Liver (tissue), 3 donors: ENCODE data around the gene VPS37D.

Experiments
- ATF3 ChIP-seq: IDR thresholded peaks from 2 replicates; pipeline ENCODE4 v1.6.1; 2016; ENCODE audit warnings: antibody characterized with exemption
- EGR1 ChIP-seq, 2 donors: IDR thresholded peaks; 2 replicates each; pipeline ENCODE4 v1.6.1; 2016 to 2018; ENCODE audit warnings: antibody characterized with exemption in 2 of 2, low read depth in 2 of 2
- GABPA ChIP-seq, 2 donors: IDR thresholded peaks in 1 of 2; conservative IDR thresholded peaks in 1 of 2; 2 replicates each; pipeline ENCODE4 v1.6.1; 2016; ENCODE audit warnings: antibody characterized with exemption in 2 of 2, mild to moderate bottlenecking in 1 of 2, moderate library complexity in 1 of 2
- SP1 ChIP-seq: IDR thresholded peaks from 2 replicates; pipeline ENCODE4 v1.6.1; 2018; ENCODE audit warnings: antibody characterized with exemption, mild to moderate bottlenecking
- TAF1 ChIP-seq: conservative IDR thresholded peaks from 2 replicates; pipeline ENCODE4 v1.6.1; 2016; ENCODE audit warnings: antibody characterized with exemption, mild to moderate bottlenecking
- TF ChIP-seq, protein P1 (sequence below): fragments of 150-350 bp; IDR thresholded peaks from 2 replicates; pipeline ENCODE4 v1.5.1; 2017; ENCODE audit warnings: improper control_type of control experiment, low read depth, low read length; ENCODE audit not compliant: missing input control
- donor health status: healthy.
- donor health status: healthy.

DNA sequence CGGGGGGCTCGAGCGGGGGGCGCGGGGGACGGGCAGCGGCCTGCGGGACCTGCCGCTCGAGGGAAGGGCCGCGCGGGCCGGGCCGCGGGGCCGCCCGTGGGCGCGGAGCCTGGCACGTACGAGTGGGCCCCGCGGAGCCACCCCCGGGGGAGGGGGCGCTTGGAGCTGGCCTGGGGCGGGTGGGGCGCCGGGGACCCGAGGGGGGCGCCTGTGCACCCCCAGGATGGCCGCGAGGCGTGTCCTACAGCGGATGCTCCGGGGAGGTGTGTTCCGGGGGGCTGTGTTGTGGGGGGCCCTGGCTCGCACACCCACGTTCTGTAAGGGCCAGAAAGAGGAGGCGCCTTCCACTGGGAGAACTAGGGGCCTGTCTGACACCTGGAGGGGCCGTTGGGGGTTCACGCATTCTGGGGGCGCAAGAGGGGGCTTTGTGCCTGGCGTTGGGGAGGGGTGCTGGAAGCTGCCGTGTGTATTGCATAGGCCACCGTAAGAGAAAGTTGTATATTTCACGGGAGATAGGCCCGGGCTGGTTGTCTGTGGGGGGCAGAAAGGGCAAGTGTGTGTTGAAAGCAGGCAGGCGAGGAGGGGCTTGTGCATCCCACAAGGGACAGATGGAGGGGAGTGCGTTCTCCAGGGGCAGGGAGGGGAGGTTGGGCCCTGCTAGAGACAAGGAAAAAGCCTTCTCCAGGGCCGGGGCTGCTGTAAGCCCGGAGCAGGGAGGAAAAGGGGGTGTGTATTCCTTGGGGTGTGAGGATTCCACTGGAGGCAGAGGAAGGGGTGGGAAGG, 663 bp downstream of the VPS37D start:
- TF ChIP-seq TAF1 (no peak), SP1 (no peak), EGR1 (IDR thresholded peaks at IDR 0.05; ENCODE audit: low read depth in 2 of 2) (no peak), GABPA (IDR thresholded peaks at IDR 0.05 in 1 of 2, conservative IDR thresholded peaks at IDR 0.05 in 1 of 2) (no peak), ATF3 (no peak)
- TF ChIP-seq, protein P1, sequence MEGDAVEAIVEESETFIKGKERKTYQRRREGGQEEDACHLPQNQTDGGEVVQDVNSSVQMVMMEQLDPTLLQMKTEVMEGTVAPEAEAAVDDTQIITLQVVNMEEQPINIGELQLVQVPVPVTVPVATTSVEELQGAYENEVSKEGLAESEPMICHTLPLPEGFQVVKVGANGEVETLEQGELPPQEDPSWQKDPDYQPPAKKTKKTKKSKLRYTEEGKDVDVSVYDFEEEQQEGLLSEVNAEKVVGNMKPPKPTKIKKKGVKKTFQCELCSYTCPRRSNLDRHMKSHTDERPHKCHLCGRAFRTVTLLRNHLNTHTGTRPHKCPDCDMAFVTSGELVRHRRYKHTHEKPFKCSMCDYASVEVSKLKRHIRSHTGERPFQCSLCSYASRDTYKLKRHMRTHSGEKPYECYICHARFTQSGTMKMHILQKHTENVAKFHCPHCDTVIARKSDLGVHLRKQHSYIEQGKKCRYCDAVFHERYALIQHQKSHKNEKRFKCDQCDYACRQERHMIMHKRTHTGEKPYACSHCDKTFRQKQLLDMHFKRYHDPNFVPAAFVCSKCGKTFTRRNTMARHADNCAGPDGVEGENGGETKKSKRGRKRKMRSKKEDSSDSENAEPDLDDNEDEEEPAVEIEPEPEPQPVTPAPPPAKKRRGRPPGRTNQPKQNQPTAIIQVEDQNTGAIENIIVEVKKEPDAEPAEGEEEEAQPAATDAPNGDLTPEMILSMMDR = no peak
